NCI-H1417 (cell line): ENCODE measurements around the gene GFER.
"Not testable (repeated sequence)": the region's sequence is repeated elsewhere in the genome, so short reads cannot be mapped to it uniquely, and the experiment has no call there.

Experiments
- DNase-seq, 3 experiments: peaks; one replicate each; lab custom pipeline; 2025; lab: John Stamatoyannopoulos, UW

Gene GFER

GRCh38 chr16:2026461-2027023, 42.5 kb downstream of the GFER start, which contains the start of gene NHERF2:
Gene NHERF2 (plus strand): TSS chr16:2026902. CDS start chr16:2027006, 104 bp downstream.
- DNase-seq, result peak in 2 of 3 experiments; percentile 35 to 46

- peak; percentile 43 to 51 (median 50) for DNase-seq
Measured at GRCh38 chr16:2027024-2028010, 43.3 kb downstream of the GFER start.

GRCh38 chr16:2028146-2028545, 44.2 kb downstream of the GFER start:
- no peak for DNase-seq

GRCh38 chr16:2028620-2029220, 44.7 kb downstream of the GFER start:
- peak; percentile 60 to 81 (median 72) for DNase-seq

GRCh38 chr16:2029350-2029749, 45.4 kb downstream of the GFER start:
- DNase-seq, result no peak

- DNase-seq, result no peak
Measured at GRCh38 chr16:2030036-2030435, 46.0 kb downstream of the GFER start.

GRCh38 chr16:2031081-2031577, 47.1 kb downstream of the GFER start:
- DNase-seq, result no peak

- DNase-seq, result no peak
Measured at GRCh38 chr16:2032285-2033056, 48.5 kb downstream of the GFER start.

- DNase-seq, result no peak
Measured at GRCh38 chr16:2033057-2033908, 49.3 kb downstream of the GFER start.

- DNase-seq, result not testable (repeated sequence)
Measured at GRCh38 chr16:2033909-2034695, 50.1 kb downstream of the GFER start.

GRCh38 chr16:2034696-2035430, 50.9 kb downstream of the GFER start:
- no peak for DNase-seq

- peak; percentile 70 to 83 (median 80) for DNase-seq
Measured at GRCh38 chr16:2035431-2036199, 51.6 kb downstream of the GFER start.

GRCh38 chr16:2036200-2036966, 52.4 kb downstream of the GFER start:
- no peak for DNase-seq

- DNase-seq, result no peak
Measured at GRCh38 chr16:2037115-2037514, 53.1 kb downstream of the GFER start.
